PC-3 (cell line): ENCODE results near the gene GRAMD2A. TPM values are rescaled to one million over a fixed set of nuclear protein-coding genes. Genes with fewer than 3 reads are reported as not detected.

Experiments
- ATAC-seq: fragments of 200-7000 bp; cut with Tn5 transposase; 2 replicates; pipeline ENCODE4 v1.9.1; 2020; ENCODE audit warnings: mild to moderate bottlenecking, moderate library complexity
- BruUV-seq: library from RNA; stranded (reverse); fragments of 400-500 nt; replicated peaks from 2 replicates; lab custom pipeline; 2021; lab: Mats Ljungman, UMichigan
- CTCF ChIA-PET: fragments of 300-600 bp; sonication (Branson Sonifier 250); formaldehyde crosslinking; loops from one replicate; lab custom pipeline; 2022; ENCODE audit warnings: antibody characterized with exemption; lab: Charles Lee
- POLR2A ChIA-PET: fragments of 300-600 bp; sonication (Branson Sonifier 250); formaldehyde crosslinking; loops from one replicate; lab custom pipeline; 2022; ENCODE audit warnings: antibody characterized with exemption; ENCODE audit not compliant: unreplicated experiment; lab: Charles Lee
- DNase-seq: peaks from one replicate; pipeline ENCODE4 v3.0.0-alpha.2; 2015
- H2AFZ ChIP-seq: fragments of 300-600 bp; sonication (generic); 2 replicates; pipeline ENCODE4 v1.6.0; 2016; ENCODE audit warnings: antibody characterized with exemption, low read length
- H3F3A ChIP-seq: fragments of 300-600 bp; sonication (generic); one replicate; pipeline ENCODE4 v1.6.0; 2017; ENCODE audit warnings: antibody characterized with exemption, low read length, control low read depth, mild to moderate bottlenecking; ENCODE audit not compliant: unreplicated experiment
- H3K27ac ChIP-seq: fragments of 300-600 bp; sonication (generic); 2 replicates; pipeline ENCODE4 v1.5.1; 2016; ENCODE audit warnings: mild to moderate bottlenecking, low read length
- H3K27me3 ChIP-seq: fragments of 300-600 bp; sonication (generic); 2 replicates; pipeline ENCODE4 v1.6.1; 2016; ENCODE audit warnings: low read length, mixed read lengths
- H3K36me3 ChIP-seq: fragments of 300-600 bp; sonication (generic); 2 replicates; pipeline ENCODE4 v1.6.1; 2016; ENCODE audit warnings: low read depth, mixed run types, low read length, mixed read lengths
- H3K4me1 ChIP-seq: fragments of 300-600 bp; sonication (generic); 2 replicates; pipeline ENCODE4 v1.5.1; 2016; ENCODE audit warnings: low read length; ENCODE audit not compliant: insufficient read depth
- H3K4me2 ChIP-seq: fragments of 300-600 bp; sonication (generic); 2 replicates; pipeline ENCODE4 v1.6.0; 2016; ENCODE audit warnings: low read length
- H3K4me3 ChIP-seq: fragments of 300-600 bp; sonication (generic); 2 replicates; pipeline ENCODE4 v1.5.1; 2016; ENCODE audit warnings: mild to moderate bottlenecking, low read length, mixed read lengths
- H3K79me2 ChIP-seq: fragments of 300-600 bp; sonication (generic); 2 replicates; pipeline ENCODE4 v1.6.1; 2017; ENCODE audit warnings: low read length, mixed read lengths
- H3K9ac ChIP-seq: fragments of 300-600 bp; sonication (generic); 2 replicates; pipeline ENCODE4 v1.6.0; 2016; ENCODE audit warnings: mild to moderate bottlenecking, low read length
- H3K9me2 ChIP-seq: fragments of 300-600 bp; sonication (generic); replicated peaks from 2 replicates; pipeline ENCODE4 v1.6.1; 2016; ENCODE audit warnings: mixed run types, low read length, mixed read lengths
- H3K9me3 ChIP-seq: fragments of 300-600 bp; sonication (generic); 2 replicates; pipeline ENCODE4 v1.6.1; 2016; ENCODE audit warnings: low read length, mixed read lengths
- H4K20me1 ChIP-seq: fragments of 300-600 bp; sonication (generic); 2 replicates; pipeline ENCODE4 v1.6.1; 2016; ENCODE audit warnings: low read length, mixed read lengths
- CTCF ChIP-seq: fragments of 300-600 bp; sonication (generic); conservative IDR thresholded peaks from 2 replicates; pipeline ENCODE4 v1.5.1; 2017; ENCODE audit warnings: antibody characterized with exemption, low read depth, mild to moderate bottlenecking, low read length
- EZH2 ChIP-seq: fragments of 300-600 bp; sonication (generic); IDR thresholded peaks from one replicate; pipeline ENCODE4 v1.6.1; 2017; ENCODE audit warnings: antibody characterized with exemption, mild to moderate bottlenecking, low read length; ENCODE audit not compliant: unreplicated experiment
- EZH2phosphoT487 ChIP-seq: fragments of 300-600 bp; sonication (generic); IDR thresholded peaks from 2 replicates; pipeline ENCODE4 v1.6.1; 2018; ENCODE audit warnings: mild to moderate bottlenecking, antibody characterized with exemption, low read length, borderline replicate concordance
- intact Hi-C: fragments of 100-400 bp; cut with micrococcal nuclease; formaldehyde crosslinking; loops from 2 replicates; pipeline ENCODE4 v1.9.0; 2023
- total RNA-seq: library from RNA; depleted of rRNA; stranded (reverse); fragments of >200 nt; gene quantifications from 2 replicates; pipeline ENCODE4 v1.2.3, GENCODE V29; 2014

GRAMD2A gene
- total RNA-seq, 1 experiment from 2014 or later: 0.07 TPM

- CTCF ChIA-PET: no interaction called here
- Histone ChIP-seq H3F3A (no peaks in the 10 kb centered on the region), H3K9me3 (no peaks in the 10 kb centered on the region), H3K27ac (no peak overlapping the region), H3K27me3 (no peaks in the 10 kb centered on the region), H3K4me3 (no peak overlapping the region), H3K4me1 (no peaks in the 10 kb centered on the region), H3K4me2 (no peak overlapping the region), H3K9ac (no peak overlapping the region), H2AFZ (no peak overlapping the region), H3K9me2 (no peaks in the 10 kb centered on the region), H3K36me3 (no peaks in the 10 kb centered on the region), H3K79me2 (no peaks in the 10 kb centered on the region), H4K20me1 (no peaks in the 10 kb centered on the region)
- intact Hi-C loops: no loop called here
- BruUV-seq: no TSS peak
- TF ChIP-seq EZH2phosphoT487: no peak
- TF ChIP-seq EZH2: no peak
- TF ChIP-seq CTCF: no peak
- no peak for DNase-seq
- no peak for ATAC-seq
- POLR2A ChIA-PET: no interaction called here
Observed at GRCh38 chr15:72128359-72128758, 69.2 kb downstream of the GRAMD2A start.

- BruUV-seq: no TSS peak
- Histone ChIP-seq H3K4me2 (no peak overlapping the region), H3K4me1 (no peaks in the 10 kb centered on the region), H3K9me3 (no peaks in the 10 kb centered on the region), H3K36me3 (no peaks in the 10 kb centered on the region), H2AFZ (no peak overlapping the region), H3K4me3 (no peak overlapping the region), H4K20me1 (no peaks in the 10 kb centered on the region), H3F3A (no peaks in the 10 kb centered on the region), H3K79me2 (no peaks in the 10 kb centered on the region), H3K27ac (no peak overlapping the region), H3K27me3 (no peaks in the 10 kb centered on the region), H3K9ac (no peak overlapping the region), H3K9me2 (no peaks in the 10 kb centered on the region)
- ChIA-PET CTCF (no interaction called here), POLR2A (no interaction called here)
- no peak for TF ChIP-seq EZH2phosphoT487
- TF ChIP-seq EZH2: no peak
- no peak for TF ChIP-seq CTCF
- no peak for ATAC-seq
- intact Hi-C loops: no loop called here
- no peak for DNase-seq
Observed at GRCh38 chr15:72127724-72128322, 69.8 kb downstream of the GRAMD2A start.

- Histone ChIP-seq H3K36me3 (no peaks in the 10 kb centered on the region), H2AFZ (no peak overlapping the region), H3K27ac (no peak overlapping the region), H4K20me1 (no peaks in the 10 kb centered on the region), H3K79me2 (no peaks in the 10 kb centered on the region), H3K4me1 (0 out of 2 replicates have a peak, but pooled peaks cover under 1% of the 10 kb centered on the region), H3K27me3 (no peaks in the 10 kb centered on the region), H3K4me2 (no peak overlapping the region), H3K9me3 (no peaks in the 10 kb centered on the region), H3K9ac (no peak overlapping the region), H3F3A (no peaks in the 10 kb centered on the region), H3K9me2 (no peaks in the 10 kb centered on the region), H3K4me3 (no peak overlapping the region)
- TF ChIP-seq EZH2phosphoT487 (no peak), CTCF (no peak), EZH2 (no peak)
- ATAC-seq (no peak), DNase-seq (no peak)
- no TSS peak for BruUV-seq
- intact Hi-C loops: no loop called here
- ChIA-PET CTCF (no interaction called here), POLR2A (no interaction called here)
Observed at GRCh38 chr15:72124218-72124617, 73.4 kb downstream of the GRAMD2A start.
